ENCODE results near the gene AKIRIN1. TPM values are rescaled to one million over a fixed set of nuclear protein-coding genes. Genes with fewer than 3 reads are reported as not detected.

Gene AKIRIN1
- total RNA-seq, 1 experiment from 2014 or later = 60.0 TPM

- intact Hi-C loops (cut with micrococcal nuclease) = no loop called here
- H3K79me2 ChIP-seq (ENCODE audit: insufficient read depth, low read length) = no peaks in the 10 kb centered on the region
- BruUV-seq (replicated peaks) = no TSS peak
- H3K9me3 ChIP-seq (ENCODE audit: control insufficient read depth in 1 of 2, insufficient read depth in 1 of 2, low read depth in 1 of 2, low read length in 2 of 2) = no peaks in the 10 kb centered on the region
- ATAC-seq = no peak
- no peaks in the 10 kb centered on the region for H3K36me3 ChIP-seq (ENCODE audit: control insufficient read depth in 1 of 2, insufficient read depth in 2 of 2, low read length in 2 of 2)
- no peak overlapping the region for H3K4me3 ChIP-seq (replicated peaks in 1 of 2; ENCODE audit: low read depth in 1 of 2, low read length in 2 of 2)
- no peak for TF ChIP-seq JUND (IDR thresholded peaks at IDR 0.05)
- no peak for TF ChIP-seq ZBTB33 (IDR thresholded peaks at IDR 0.05; ENCODE audit: extremely low read depth, insufficient replicate concordance, low read length)
- no peak for TF ChIP-seq SRF (IDR thresholded peaks at IDR 0.05; ENCODE audit: low read depth)
- TF ChIP-seq SP1 (IDR thresholded peaks at IDR 0.05; ENCODE audit: low read depth) = no peak
- no peak for TF ChIP-seq POLR2AphosphoS5 (IDR thresholded peaks at IDR 0.05; ENCODE audit: low read depth, low read length)
- no peak for TF ChIP-seq ELF1 (IDR thresholded peaks at IDR 0.05; ENCODE audit: borderline replicate concordance, low read depth)
- TF ChIP-seq RAD21 (IDR thresholded peaks at IDR 0.05; ENCODE audit: low read depth) = no peak
- no peak for TF ChIP-seq ATF3 (IDR thresholded peaks at IDR 0.05)
- no peak for TF ChIP-seq EGR1 (IDR thresholded peaks at IDR 0.05; ENCODE audit: low read depth)
- no peak for TF ChIP-seq CBX3 (IDR thresholded peaks at IDR 0.05; ENCODE audit: low read depth)
- no peak overlapping the region for H3K9ac ChIP-seq (ENCODE audit: low read length)
- H3K9me2 ChIP-seq (ENCODE audit: insufficient read depth) = no peaks in the 10 kb centered on the region
- ChIA-PET CTCF (no interaction called here), POLR2A (no interaction called here), RAD21 (ENCODE audit: low non-redundant PET in 1 of 2, low total read pairs in 2 of 2, uncharacterized antibody in 2 of 2, unreplicated experiment in 2 of 2) (no interaction called here)
- no peak overlapping the region for H2AFZ ChIP-seq (ENCODE audit: low read depth, low read length, poor library complexity, severe bottlenecking)
- H3K4me2 ChIP-seq (ENCODE audit: low read length) = no peak overlapping the region
- H3K27ac ChIP-seq (ENCODE audit: low read depth, low read length) = no peak overlapping the region
- no peaks in the 10 kb centered on the region for H4K20me1 ChIP-seq (ENCODE audit: insufficient read depth)
- H3K27me3 ChIP-seq (ENCODE audit: insufficient read depth, low read length) = no peaks in the 10 kb centered on the region
- peaks cover 4 to 5% of the 10 kb centered on the region in 2 experiments; a peak in 3 of 4 replicates for H3K4me1 ChIP-seq (ENCODE audit: control insufficient read depth in 1 of 2, insufficient read depth in 2 of 2, low read length in 2 of 2)
- no peak for DNase-seq (ENCODE audit: low read depth, low spot score)
Observed at GRCh38 chr1:39050001-39050400, 58.9 kb downstream of the AKIRIN1 start.
